Measurements from ENCODE around the gene AXIN1.

AXIN1 gene

DNA sequence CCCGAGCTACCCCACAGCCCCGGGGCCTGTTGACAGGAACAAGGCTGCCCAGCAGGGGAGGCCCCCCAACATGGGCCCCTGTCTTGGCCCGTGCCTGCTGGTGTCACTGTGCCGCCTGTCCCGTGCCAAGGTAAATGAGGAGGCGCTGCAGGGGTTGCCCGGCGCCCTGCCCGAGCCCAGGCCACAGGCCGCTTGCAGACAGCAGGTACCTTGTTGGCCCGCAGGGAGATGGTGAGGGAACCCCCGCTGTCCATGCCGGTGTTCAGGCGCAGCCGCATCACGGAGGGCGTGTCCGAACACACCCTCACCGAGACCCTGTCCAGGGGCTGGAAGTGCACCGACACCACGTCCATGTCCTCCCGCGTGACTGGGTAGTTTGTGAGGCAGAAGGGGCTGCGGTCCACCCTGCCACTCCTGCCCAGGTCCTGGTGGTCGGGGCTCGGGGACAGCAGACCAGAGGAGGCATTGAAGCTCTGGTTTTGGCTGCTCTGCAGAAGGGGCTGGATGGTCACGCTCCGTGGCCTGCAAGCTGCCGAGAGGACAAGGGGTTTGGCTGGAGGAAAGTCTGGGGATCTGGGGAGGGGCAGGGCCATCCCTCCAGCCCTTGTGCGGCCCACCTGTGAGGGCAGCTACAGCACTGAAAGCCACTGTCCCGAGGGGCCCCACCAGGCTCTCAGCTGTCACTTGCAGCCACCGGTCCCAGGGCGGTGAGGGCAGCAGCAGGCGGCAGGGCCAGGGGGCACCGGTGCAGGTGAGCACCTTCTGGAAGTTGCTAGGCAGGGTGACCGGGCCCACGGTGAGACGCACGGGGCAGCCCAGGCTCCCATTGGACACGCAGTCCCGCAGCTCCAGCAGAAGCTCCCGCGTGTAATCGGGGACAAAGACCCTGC is 23.6 kb upstream of the AXIN1 start:
- TF ChIP-seq, protein P1, sequence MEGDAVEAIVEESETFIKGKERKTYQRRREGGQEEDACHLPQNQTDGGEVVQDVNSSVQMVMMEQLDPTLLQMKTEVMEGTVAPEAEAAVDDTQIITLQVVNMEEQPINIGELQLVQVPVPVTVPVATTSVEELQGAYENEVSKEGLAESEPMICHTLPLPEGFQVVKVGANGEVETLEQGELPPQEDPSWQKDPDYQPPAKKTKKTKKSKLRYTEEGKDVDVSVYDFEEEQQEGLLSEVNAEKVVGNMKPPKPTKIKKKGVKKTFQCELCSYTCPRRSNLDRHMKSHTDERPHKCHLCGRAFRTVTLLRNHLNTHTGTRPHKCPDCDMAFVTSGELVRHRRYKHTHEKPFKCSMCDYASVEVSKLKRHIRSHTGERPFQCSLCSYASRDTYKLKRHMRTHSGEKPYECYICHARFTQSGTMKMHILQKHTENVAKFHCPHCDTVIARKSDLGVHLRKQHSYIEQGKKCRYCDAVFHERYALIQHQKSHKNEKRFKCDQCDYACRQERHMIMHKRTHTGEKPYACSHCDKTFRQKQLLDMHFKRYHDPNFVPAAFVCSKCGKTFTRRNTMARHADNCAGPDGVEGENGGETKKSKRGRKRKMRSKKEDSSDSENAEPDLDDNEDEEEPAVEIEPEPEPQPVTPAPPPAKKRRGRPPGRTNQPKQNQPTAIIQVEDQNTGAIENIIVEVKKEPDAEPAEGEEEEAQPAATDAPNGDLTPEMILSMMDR (IDR thresholded peaks at IDR 0.05; ENCODE audit: low read depth, low read length), result no peak
- H3K4me3 ChIP-seq (ENCODE audit: low read depth, low read length), result no peak overlapping the region

DNA sequence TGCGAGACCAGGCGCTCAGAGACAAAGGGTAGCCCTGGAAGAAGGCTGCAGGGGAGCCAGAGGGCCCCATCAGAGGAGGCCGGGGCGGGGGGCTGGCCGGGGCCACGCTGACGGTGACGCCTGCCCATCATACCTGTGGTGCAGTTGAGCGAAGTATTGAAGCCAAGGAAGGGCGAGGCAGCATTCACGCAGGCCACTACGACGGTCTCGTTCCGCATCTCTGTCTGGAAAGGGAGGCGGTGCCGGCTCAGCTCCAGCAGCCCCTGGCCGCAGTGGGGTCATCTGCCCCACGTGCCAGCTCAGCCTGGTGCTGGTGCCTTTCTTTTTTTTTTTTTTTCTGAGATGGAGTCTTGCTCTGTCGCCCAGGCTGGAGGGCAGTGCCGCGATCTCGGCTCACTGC is 22.7 kb upstream of the AXIN1 start:
- H3K4me3 ChIP-seq (ENCODE audit: low read depth, low read length), result no peak overlapping the region
- TF ChIP-seq, protein P1 (IDR thresholded peaks at IDR 0.05; ENCODE audit: low read depth, low read length), result no peak

DNA sequence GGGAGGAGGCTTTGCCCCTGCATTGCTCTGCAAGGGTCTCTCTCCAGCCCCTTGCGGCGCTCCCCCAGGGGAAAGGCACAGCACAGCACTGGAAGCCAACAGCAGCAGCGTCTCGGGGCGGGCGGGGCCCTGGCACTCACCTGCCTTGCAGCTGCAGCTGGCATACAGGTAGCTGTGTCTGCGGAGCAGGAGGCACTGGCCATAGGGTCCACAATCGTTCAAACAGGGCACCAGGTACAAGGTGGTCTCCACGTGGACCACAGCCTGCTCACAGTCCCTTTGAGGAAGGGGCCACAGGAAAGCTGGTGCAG is 22.0 kb upstream of the AXIN1 start:
- TF ChIP-seq, protein P1 (IDR thresholded peaks at IDR 0.05; ENCODE audit: low read depth, low read length), result no peak
- no peak overlapping the region for H3K4me3 ChIP-seq (ENCODE audit: low read depth, low read length)

DNA sequence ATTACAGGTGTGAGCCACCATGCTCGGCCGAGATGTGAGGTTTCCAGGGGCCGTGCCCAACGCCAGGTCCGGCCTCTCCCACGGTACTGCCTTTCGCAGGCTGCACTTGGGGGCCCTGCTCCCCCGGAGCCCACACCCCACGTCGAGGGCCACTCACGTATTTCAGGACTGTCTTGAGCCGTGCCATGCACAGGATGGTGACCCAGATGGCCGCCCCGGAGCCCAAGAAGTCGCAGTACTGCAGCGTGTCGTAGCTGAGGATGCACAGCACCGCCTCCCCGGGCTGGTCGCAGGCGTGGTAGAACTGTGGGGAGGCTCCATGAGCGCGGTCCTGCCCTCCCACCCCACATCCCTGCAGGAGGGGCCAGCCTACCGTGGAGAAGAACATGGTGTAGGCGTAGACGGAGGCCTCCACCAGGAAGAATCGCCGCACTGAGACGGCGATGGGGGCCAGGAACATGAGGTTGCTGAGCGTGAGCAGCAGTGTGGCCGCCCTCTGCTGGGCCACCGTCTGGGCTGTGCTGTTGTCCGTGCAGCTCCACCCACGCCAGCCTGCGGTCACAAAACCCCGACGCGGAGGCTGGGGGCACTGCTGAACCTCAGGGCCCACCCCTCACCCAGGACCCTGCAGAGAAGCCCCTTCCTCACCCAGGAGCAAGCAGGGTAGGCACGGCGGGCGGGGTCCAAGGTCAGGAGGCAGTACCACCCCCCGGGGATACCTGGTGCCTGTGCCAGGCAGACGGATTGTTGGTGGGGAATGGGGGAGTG is 21.5 kb upstream of the AXIN1 start:
- TF ChIP-seq, protein P1 (IDR thresholded peaks at IDR 0.05; ENCODE audit: low read depth, low read length), result no peak
- H3K4me3 ChIP-seq (ENCODE audit: low read depth, low read length), result no peak overlapping the region

DNA sequence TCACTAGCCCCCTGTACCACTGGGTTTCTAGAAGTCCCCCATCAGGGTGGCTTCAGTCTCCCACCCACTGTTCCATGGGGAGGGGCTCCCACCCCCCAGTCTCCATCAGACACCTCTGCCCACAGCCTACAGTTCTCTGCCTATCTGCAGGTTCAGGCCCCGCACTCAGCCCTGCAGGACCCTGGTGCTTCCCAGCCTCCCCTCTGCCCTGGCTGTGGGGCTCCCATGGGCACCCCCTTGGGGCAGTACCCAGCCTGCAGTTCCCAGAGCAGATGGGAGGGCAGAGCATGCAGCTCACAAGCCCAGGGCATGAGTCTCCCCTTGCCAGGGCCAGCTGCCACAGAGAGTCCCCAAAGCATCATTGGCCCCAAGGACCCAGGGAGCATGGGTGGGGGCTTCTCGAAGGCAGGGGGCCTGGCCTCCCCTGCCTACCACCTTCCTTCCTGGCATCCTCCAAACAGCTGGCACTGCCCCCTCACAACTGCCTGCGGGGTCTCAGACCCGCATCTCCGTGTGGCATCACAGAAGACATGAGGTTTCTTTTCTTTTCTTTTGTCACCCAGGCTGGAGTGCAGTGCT is 20.6 kb upstream of the AXIN1 start:
- TF ChIP-seq, protein P1 (IDR thresholded peaks at IDR 0.05; ENCODE audit: low read depth, low read length), result no peak
- no peak overlapping the region for H3K4me3 ChIP-seq (ENCODE audit: low read depth, low read length)

DNA sequence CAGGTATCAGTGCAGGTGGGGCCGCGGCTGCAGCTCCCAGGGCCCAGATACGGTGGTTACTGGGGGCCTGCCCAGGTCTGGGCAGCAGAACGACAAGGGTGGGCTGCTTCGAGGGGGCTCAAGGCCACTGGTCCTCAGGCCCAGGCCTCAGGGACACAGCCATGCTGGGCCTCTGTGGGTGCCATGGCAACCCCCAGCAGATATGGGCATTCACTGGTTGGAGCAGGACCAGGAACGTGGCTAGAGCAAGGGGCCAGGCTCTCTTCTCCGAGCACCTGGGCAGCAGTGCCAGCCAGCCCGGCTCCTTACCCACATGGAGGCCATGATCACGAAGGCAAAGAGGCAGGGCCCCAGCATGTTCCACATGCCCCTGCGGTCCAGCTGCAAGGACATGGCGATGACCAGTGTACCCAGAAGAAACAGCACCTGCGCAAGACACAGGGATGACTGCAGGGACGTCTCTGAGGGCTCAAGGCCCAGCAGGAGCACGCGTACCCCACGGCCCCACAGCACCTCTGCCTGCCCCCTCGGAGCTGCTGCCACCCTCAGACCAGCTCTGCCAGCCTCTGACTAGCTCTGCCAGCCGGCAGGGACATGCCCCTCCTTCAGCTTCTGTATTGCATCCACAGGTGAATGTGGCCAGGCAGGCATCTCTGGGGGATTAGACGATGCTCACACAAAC is 19.9 kb upstream of the AXIN1 start:
- TF ChIP-seq, protein P1 (IDR thresholded peaks at IDR 0.05; ENCODE audit: low read depth, low read length), result no peak
- no peak overlapping the region for H3K4me3 ChIP-seq (ENCODE audit: low read depth, low read length)
